Renal cortex interstitium (tissue), 11 donors: ENCODE results near the gene ST14. TPM values are rescaled to one million over a fixed set of nuclear protein-coding genes. Genes with fewer than 3 reads are reported as not detected.
"Not testable (repeated sequence)": the region's sequence is repeated elsewhere in the genome, so short reads cannot be mapped to it uniquely, and the experiment has no call there.

Source experiments
- DNase-seq, 11 donors: peaks; one replicate each; pipeline ENCODE4 v3.0.0-alpha.2; 2013; ENCODE audit warnings: low read depth in 9 of 11, low spot score in 4 of 11; ENCODE audit errors: extremely low read depth in 1 of 11
- polyA plus RNA-seq, 3 donors: library from polyadenylated mRNA; unstranded; fragments of 120-200 nt; gene quantifications; one replicate each; pipeline ENCODE4 v1.2.1, GENCODE V29; 2013; ENCODE audit not compliant: insufficient read length in 3 of 3

ST14 gene
- polyA plus RNA-seq, 3 donors, result 22.9 to 43.1 (median 29.6) TPM

- no peak for DNase-seq
Observed at GRCh38 chr11:130241713-130242112, 82.1 kb downstream of the ST14 start.

DNA sequence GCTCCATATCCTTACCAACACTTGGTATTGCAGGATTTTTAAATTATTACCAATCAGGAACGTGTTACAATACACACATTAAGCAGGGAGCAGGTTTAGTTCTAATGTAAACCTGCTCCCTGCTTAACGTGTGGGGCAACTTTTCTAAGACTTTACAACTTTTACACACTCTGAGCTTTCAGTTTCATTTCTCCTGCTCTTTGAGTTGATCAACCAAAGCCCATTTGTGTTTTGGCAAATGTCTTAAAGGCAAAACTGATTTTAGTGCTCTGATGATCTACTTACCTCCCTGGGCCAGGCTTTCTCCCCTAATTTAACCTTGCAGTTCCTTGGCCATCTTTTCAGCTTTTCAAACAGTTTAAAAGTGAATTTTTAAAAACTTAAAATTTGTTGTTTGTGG, 84.2 kb downstream of the ST14 start:
- no peak for DNase-seq

- no peak for DNase-seq
Observed at GRCh38 chr11:130244848-130245247, 85.3 kb downstream of the ST14 start.

DNA sequence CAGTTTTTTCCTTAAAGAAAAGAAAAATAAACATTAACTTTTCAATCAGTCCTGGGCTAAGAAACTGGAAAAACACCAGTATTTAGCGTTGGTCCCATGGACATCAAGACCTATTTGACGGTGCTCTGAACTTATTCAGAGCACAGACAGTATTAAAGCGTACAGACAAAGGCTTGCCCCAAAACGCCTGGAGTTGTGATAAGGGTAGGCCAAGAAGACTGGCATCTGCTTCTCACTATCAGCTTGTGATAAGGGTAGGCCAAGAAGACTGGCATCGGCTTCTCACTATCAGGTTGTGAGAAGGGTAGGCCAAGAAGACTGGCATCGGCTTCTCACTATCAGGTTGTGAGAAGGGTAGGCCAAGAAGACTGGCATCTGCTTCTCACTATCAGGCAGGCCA, 85.8 kb downstream of the ST14 start:
- DNase-seq, result not testable (repeated sequence)

DNA sequence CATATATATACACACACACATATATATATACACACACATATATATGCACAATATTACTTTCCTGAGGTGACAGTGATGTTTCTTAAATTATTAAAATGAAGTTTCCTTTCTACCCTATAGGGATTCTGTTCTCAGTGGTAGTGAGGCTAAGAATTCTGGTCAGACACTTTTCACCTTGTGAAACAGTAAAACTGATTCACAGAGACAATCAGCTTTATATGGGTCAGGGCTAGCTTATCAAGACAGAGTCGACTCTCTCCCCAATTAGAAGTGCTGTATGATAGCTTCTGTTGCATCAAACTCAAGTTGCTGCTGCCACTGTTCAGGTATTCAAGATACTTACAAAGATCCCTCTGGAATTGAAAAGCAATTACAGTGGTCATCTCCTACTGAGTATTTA, 86.7 kb downstream of the ST14 start:
- DNase-seq, result no peak

DNA sequence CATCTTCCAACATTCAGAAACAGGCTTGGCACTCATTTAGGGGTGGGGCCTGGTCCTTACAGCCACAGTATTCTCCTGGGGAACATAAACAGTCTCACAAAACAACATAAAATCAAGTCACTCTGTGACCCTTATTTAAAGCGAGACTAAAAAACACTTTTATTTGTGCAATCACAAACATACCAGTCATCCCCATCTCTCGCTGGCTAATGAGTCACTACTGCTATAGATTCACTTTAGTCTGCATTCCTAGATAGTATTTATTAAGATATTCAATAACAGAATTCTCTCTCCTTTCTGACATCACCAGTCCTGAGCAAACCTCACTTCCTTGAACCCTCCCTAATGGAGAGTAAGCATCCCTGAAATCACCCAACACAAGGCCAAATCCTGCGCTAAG, 87.2 kb downstream of the ST14 start:
- no peak for DNase-seq

GRCh38 chr11:130247319-130247718, 87.7 kb downstream of the ST14 start:
- DNase-seq, result no peak

GRCh38 chr11:130249371-130249770, 89.8 kb downstream of the ST14 start:
- no peak for DNase-seq

DNA sequence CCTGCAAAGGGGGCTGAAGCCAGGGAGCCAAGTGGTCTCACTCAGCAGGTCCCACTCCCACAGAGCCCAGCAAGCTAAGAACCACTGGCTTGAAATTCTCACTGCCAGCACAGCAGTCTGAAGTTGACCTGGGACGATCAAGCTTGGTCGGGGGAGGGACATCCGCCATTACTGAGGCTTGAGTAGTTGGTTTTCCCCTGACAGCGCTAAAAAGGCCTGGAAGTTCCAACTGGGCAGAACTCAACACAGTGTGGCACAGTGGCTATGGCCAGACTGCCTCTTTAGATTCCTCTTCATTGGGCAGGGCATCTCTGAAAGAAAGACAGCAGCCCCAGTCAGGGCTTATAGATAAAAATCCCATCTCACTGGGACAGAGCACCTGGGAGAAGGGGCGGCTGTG, 90.3 kb downstream of the ST14 start:
- not testable (repeated sequence) for DNase-seq

- not testable (repeated sequence) for DNase-seq
Observed at GRCh38 chr11:130251763-130252162, 92.2 kb downstream of the ST14 start.

Other genes starting within 250 kb of the ST14 start
- 1 to 10 TPM; 9.1 to 10.0 (median 9.8) TPM for gene PRDM10, start 156.9 kb upstream of the ST14 start, polyA plus RNA-seq
- gene APLP2, start 89.9 kb upstream of the ST14 start, polyA plus RNA-seq, result 100 to 1,000 TPM; 443 to 484 (median 448) TPM
- 10 to 100 TPM; 51.2 to 64.0 (median 63.3) TPM for gene ZBTB44, start 155.1 kb downstream of the ST14 start, polyA plus RNA-seq